ENCODE data around the gene GDPD5. TPM values are rescaled to one million over a fixed set of nuclear protein-coding genes. Genes with fewer than 3 reads are reported as not detected.

Gene GDPD5
- polyA plus RNA-seq, 1 experiment: 7.7 TPM

DNA sequence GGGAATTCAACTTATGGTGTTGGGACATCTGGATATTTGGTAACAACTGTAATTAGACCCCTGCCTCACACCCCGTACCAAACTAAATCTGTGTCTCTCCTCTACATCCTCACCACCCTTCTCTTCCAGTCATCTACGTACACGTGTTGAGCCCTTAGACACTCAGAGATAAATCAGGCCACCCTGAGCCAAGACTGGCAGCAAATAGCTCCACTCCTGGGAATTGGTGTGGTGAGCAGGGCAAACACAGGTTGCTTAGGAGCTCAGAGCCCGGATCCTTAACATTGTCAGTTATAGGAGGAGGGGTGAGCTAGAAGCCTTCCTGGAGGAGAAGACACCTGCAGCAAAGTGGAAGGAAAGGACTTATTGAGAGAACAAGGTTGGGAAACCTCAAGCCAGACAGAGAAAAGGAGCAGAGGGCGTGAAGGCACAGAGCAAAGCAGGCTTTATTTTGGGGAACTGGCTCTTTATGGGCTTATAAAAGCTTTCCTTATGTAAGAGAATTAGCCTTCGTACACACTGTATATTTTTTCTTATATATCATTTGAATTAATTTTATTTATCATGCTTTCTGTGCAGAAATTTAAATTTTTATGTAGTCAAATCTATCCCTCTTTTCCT, 55.8 kb downstream of the GDPD5 start:
- TF ChIP-seq, protein P1, sequence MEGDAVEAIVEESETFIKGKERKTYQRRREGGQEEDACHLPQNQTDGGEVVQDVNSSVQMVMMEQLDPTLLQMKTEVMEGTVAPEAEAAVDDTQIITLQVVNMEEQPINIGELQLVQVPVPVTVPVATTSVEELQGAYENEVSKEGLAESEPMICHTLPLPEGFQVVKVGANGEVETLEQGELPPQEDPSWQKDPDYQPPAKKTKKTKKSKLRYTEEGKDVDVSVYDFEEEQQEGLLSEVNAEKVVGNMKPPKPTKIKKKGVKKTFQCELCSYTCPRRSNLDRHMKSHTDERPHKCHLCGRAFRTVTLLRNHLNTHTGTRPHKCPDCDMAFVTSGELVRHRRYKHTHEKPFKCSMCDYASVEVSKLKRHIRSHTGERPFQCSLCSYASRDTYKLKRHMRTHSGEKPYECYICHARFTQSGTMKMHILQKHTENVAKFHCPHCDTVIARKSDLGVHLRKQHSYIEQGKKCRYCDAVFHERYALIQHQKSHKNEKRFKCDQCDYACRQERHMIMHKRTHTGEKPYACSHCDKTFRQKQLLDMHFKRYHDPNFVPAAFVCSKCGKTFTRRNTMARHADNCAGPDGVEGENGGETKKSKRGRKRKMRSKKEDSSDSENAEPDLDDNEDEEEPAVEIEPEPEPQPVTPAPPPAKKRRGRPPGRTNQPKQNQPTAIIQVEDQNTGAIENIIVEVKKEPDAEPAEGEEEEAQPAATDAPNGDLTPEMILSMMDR (IDR thresholded peaks at IDR 0.05; ENCODE audit: insufficient read depth, low read depth, low read length): no peak
- DNase-seq (ENCODE audit: low read depth): no peak
- POLR2A ChIA-PET: no interaction called here
- no peaks in the 10 kb centered on the region for H3K36me3 ChIP-seq (ENCODE audit: control insufficient read depth, insufficient read depth, low read length)
- H3K4me3 ChIP-seq (ENCODE audit: low read depth, low read length): no peak overlapping the region
- no peaks in the 10 kb centered on the region for H3K27me3 ChIP-seq (ENCODE audit: control insufficient read depth, insufficient read depth, low read length)
- CTCF ChIA-PET: interaction anchor here (1.2 to 1.6 kb wide), 2 partner anchors 26 kb away, joined by 3 read pairs; no protein-coding TSS in a partner anchor

DNA sequence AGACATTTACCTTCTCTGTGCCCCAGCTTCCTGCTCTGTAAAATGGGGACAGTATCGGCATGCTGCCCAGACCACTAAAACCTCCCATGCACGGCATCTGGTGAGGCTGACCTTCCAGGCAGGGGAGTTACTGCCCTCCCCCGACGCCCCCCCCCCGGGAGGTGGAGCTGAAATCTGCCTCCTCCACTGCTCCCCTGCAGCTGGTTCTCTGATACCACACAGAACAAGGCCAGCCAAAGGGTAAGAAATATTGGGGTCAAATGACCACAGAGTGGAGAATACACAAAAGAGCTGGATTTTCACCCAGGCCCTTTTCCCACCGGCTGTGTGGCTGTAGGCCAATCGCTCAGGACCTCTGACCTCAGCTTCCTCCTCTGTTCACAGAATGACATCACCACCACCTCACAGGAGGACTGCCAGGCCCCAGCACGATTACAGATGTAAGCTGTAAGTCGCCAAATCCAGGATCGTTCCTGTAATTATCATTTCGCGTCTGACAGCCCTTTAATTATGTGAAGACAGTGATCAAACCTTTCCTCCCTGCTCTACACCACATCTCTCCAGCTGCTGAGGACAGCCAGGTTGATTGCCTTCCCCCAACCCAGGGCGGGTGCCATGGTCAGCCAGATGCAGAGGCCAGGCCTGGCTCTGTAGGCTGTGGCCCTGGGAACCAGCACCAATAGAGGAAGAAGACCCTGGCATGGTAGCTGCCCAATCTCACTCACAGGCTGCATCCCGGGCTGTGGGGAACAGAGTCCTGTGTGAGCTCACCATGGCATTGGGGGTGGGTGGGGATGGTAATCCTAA, 57.0 kb downstream of the GDPD5 start:
- no peaks in the 10 kb centered on the region for H3K27me3 ChIP-seq (ENCODE audit: control insufficient read depth, insufficient read depth, low read length)
- no peak overlapping the region for H3K4me3 ChIP-seq (ENCODE audit: low read depth, low read length)
- no peaks in the 10 kb centered on the region for H3K36me3 ChIP-seq (ENCODE audit: control insufficient read depth, insufficient read depth, low read length)
- DNase-seq (ENCODE audit: low read depth): no peak
- ChIA-PET POLR2A (interaction anchor here (1.1 kb wide), 1 partner anchor 30 kb away, joined by 3 read pairs; no protein-coding TSS in a partner anchor), CTCF (interaction anchor here (0.9 to 1.6 kb wide), 4 partner anchors 20 to 63 kb away, joined by 3 to 6 read pairs (median 6); no protein-coding TSS in a partner anchor)
- TF ChIP-seq, protein P1 (IDR thresholded peaks at IDR 0.05; ENCODE audit: insufficient read depth, low read depth, low read length): no peak

DNA sequence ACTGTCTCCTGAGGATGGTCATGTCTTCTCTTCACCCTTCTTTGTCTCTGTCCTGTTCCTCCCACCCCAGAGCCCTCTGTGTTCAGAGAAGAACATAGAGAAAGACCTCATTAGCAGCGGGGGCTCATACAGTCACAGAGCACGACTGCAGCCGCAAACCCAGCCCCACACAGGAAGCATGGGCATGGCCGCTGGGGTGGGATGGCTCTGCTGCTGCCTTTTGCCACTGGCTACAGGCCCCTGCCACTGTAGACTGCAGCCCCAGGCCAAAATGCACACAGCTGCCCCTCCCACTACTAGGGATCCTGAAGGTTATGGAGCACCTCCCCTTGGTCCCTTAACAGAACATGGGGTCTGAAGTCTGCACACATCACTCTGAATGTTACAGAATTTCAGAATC, 57.9 kb downstream of the GDPD5 start:
- CTCF ChIA-PET: interaction anchor here (1.2 to 3.0 kb wide), 3 partner anchors 13 to 64 kb away, joined by 6 to 10 read pairs (median 6); no protein-coding TSS in a partner anchor
- DNase-seq (ENCODE audit: low read depth): no peak
- TF ChIP-seq, protein P1 (IDR thresholded peaks at IDR 0.05; ENCODE audit: insufficient read depth, low read depth, low read length): no peak
- no peaks in the 10 kb centered on the region for H3K27me3 ChIP-seq (ENCODE audit: control insufficient read depth, insufficient read depth, low read length)
- no peaks in the 10 kb centered on the region for H3K36me3 ChIP-seq (ENCODE audit: control insufficient read depth, insufficient read depth, low read length)
- no peak overlapping the region for H3K4me3 ChIP-seq (ENCODE audit: low read depth, low read length)
- POLR2A ChIA-PET: interaction anchor here (1.1 kb wide), 1 partner anchor 31 kb away, joined by 3 read pairs; no protein-coding TSS in a partner anchor

DNA sequence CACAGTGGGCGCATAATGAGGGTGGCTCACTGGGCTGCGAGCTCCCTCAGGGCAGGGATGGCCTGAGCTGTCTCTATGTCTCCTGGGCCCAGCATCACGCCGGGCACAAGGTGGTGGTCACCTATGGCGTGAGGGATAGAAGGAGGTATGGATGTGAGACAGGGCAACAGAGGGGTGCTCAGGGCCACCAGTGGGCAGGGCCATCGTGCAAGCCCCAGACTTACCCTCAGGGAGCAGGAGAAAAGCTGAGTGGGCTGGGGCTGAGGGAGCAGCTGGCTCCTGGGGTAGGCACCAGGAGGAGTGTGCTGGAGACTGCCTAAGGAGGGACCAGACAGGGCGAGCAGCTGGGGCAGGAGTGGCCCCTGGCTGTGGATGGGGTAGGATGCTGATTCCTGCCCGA, 58.4 kb downstream of the GDPD5 start:
- no peak for DNase-seq (ENCODE audit: low read depth)
- ChIA-PET POLR2A (no interaction called here), CTCF (interaction anchor here (1.6 to 3.0 kb wide), 2 partner anchors 12 to 21 kb away, joined by 6 to 10 read pairs; no protein-coding TSS in a partner anchor)
- H3K27me3 ChIP-seq (ENCODE audit: control insufficient read depth, insufficient read depth, low read length): no peaks in the 10 kb centered on the region
- no peak overlapping the region for H3K4me3 ChIP-seq (ENCODE audit: low read depth, low read length)
- H3K36me3 ChIP-seq (ENCODE audit: control insufficient read depth, insufficient read depth, low read length): no peaks in the 10 kb centered on the region
- TF ChIP-seq, protein P1 (IDR thresholded peaks at IDR 0.05; ENCODE audit: insufficient read depth, low read depth, low read length): no peak

All from BJ (cell line).